PFSK-1 (cell line): ENCODE measurements around the gene SIGLEC1.

Experiments used
- FOXP2 ChIP-seq: optimal IDR thresholded peaks from 2 replicates; pipeline ENCODE3; 2011; ENCODE audit warnings: borderline replicate concordance, control low read depth, inconsistent platforms; ENCODE audit not compliant: insufficient read depth; ENCODE audit errors: extremely low read length, extremely low read depth
- POLR2AphosphoS5 ChIP-seq: IDR thresholded peaks from 2 replicates; pipeline ENCODE4 v1.6.1; 2012; ENCODE audit warnings: low read depth, mild to moderate bottlenecking, control low read depth, low read length, moderate library complexity
- SIN3A ChIP-seq: IDR thresholded peaks from 2 replicates; pipeline ENCODE4 v1.6.1; 2012; ENCODE audit warnings: mild to moderate bottlenecking, low read length, moderate library complexity, borderline replicate concordance; ENCODE audit not compliant: insufficient read depth
- TAF1 ChIP-seq: IDR thresholded peaks from 2 replicates; pipeline ENCODE4 v1.6.1; 2012; ENCODE audit warnings: low read length, control low read depth, borderline replicate concordance; ENCODE audit not compliant: insufficient read depth
- TF ChIP-seq, protein P1 (sequence below), 2 experiments: IDR thresholded peaks; 2 replicates each; pipeline versions ENCODE4 v1.6.1 to v1.8.0; 2011 to 2012; ENCODE audit warnings: low read depth in 2 of 2, low read length in 2 of 2, control low read depth in 1 of 2, inconsistent platforms in 1 of 2, mild to moderate bottlenecking in 1 of 2, moderate library complexity in 1 of 2; ENCODE audit not compliant: insufficient read depth in 1 of 2

The SIGLEC1 gene

DNA sequence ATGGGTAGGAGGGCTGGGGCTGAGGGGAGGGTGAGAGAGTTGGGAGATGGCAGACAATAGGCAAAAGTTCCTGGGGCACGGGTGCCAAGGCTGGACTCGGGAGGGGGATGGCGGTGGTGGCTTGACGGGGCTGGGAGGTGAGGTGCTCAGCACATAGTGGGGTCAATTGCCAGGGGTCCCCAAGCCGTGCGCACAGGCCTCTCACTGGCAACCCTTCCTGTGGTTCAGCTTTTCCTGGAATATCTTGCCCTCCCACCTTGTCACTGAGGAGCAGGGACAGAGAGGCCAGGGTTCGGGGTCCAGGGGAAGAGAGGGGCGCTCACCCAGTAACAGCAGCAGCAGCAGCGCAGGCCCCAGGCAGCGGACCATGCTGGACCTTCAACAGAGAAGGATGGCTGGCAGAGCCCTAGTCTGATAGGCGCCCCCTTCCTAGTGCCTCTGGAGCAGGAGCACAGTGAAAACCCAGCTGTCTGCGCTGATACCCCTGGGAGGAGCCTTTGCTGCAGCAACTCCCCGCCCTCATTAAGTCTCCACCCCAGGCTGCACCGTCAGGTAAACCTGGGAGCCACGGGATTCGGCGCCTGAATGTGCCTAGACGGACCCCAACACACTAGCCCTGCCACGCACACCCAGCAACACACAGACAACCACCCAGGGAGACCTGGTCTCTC is 49.2 kb downstream of the SIGLEC1 start, which contains the start of gene GFRA4:
TSS of gene GFRA4 (minus strand) at position 369 of the 671 bp plus-strand sequence. CDS start at position 369, 0 bp downstream.
- TF ChIP-seq POLR2AphosphoS5 (no peak), FOXP2 (no peak), TAF1 (no peak), SIN3A (no peak)
- TF ChIP-seq, protein P1, sequence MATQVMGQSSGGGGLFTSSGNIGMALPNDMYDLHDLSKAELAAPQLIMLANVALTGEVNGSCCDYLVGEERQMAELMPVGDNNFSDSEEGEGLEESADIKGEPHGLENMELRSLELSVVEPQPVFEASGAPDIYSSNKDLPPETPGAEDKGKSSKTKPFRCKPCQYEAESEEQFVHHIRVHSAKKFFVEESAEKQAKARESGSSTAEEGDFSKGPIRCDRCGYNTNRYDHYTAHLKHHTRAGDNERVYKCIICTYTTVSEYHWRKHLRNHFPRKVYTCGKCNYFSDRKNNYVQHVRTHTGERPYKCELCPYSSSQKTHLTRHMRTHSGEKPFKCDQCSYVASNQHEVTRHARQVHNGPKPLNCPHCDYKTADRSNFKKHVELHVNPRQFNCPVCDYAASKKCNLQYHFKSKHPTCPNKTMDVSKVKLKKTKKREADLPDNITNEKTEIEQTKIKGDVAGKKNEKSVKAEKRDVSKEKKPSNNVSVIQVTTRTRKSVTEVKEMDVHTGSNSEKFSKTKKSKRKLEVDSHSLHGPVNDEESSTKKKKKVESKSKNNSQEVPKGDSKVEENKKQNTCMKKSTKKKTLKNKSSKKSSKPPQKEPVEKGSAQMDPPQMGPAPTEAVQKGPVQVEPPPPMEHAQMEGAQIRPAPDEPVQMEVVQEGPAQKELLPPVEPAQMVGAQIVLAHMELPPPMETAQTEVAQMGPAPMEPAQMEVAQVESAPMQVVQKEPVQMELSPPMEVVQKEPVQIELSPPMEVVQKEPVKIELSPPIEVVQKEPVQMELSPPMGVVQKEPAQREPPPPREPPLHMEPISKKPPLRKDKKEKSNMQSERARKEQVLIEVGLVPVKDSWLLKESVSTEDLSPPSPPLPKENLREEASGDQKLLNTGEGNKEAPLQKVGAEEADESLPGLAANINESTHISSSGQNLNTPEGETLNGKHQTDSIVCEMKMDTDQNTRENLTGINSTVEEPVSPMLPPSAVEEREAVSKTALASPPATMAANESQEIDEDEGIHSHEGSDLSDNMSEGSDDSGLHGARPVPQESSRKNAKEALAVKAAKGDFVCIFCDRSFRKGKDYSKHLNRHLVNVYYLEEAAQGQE (IDR thresholded peaks at IDR 0.05; ENCODE audit: insufficient read depth in 1 of 2, low read depth in 2 of 2, low read length in 2 of 2): no peak
